Amniotic epithelial cell (primary cell): Measurements from ENCODE around the gene PRSS36.
"Not testable (repeated sequence)": the region's sequence is repeated elsewhere in the genome, so short reads cannot be mapped to it uniquely, and the experiment has no call there.

Source experiments
- DNase-seq: peaks from one replicate; pipeline ENCODE4 v3.0.0-alpha.2; 2010; ENCODE audit warnings: low read depth

The PRSS36 gene

GRCh38 chr16:31183432-31184428, 33.9 kb upstream of the PRSS36 start:
- no peak for DNase-seq

DNA sequence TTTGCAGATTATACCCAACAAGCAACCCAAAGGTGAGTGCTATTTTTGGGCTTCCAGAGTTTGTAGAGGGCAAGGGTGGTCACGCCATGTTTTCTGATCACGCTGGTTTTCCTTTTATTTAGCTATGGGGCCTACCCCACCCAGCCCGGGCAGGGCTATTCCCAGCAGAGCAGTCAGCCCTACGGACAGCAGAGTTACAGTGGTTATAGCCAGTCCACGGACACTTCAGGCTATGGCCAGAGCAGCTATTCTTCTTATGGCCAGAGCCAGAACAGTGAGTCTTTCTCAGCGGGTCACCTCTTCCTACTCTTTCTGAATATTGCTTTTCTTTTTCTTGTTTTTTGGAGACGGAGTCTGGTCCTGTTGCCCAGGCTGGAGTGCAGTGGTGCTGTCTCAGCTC, 32.5 kb upstream of the PRSS36 start:
- DNase-seq = no peak

- peak; percentile 48 for DNase-seq
Observed at GRCh38 chr16:31181102-31181830, 31.4 kb upstream of the PRSS36 start.

- peak; percentile 76 for DNase-seq
Observed at GRCh38 chr16:31179747-31180459, 30.0 kb upstream of the PRSS36 start, which contains the start of gene FUS. TSS of gene FUS (plus strand) at chr16:31180139. CDS start at chr16:31180215, 76 bp downstream.

- DNase-seq = no peak
Observed at GRCh38 chr16:31179219-31179746, 29.4 kb upstream of the PRSS36 start.

GRCh38 chr16:31177136-31177535, 27.3 kb upstream of the PRSS36 start:
- DNase-seq = peak; percentile 91

DNA sequence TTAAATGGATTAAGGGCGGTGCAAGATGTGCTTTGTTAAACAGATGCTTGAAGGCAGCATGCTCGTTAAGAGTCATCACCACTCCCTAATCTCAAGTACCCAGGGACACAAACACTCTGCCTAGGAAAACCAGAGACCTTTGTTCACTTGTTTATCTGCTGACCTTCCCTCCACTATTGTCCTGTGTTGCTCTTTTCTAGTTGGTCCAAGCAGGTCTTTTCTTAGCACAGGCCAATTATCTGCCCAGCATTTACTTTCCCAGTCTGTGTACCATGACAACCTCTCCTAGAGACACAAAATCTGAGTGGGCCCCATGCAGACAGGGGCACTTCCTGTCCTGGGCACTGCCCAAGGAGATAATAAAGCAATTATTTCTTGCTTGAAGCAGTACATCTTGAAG, 20.2 kb upstream of the PRSS36 start:
- not testable (repeated sequence) for DNase-seq

- no peak for DNase-seq
Observed at GRCh38 chr16:31168848-31169247, 19.0 kb upstream of the PRSS36 start.

GRCh38 chr16:31167315-31167714, 17.4 kb upstream of the PRSS36 start:
- no peak for DNase-seq

DNA sequence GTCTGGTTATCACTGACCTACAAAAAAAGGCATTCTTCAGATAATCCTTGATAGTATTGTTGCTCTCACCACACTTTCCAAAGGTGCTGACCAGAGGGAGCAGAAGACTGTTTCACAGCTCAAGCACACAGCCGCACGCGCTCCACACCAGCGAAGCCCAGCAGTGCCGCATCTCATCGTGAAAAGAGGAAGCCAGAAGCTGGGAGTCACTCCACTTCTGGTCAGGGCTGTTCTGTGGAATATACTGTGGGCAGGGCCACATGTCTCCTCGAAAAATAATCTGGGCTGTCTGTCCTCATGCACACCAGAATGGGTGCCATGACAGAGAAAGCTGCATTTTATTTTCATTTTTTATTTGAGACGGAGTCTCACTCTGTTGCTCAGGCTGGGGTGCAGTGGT, 7.3 kb upstream of the PRSS36 start:
- DNase-seq = no peak

DNA sequence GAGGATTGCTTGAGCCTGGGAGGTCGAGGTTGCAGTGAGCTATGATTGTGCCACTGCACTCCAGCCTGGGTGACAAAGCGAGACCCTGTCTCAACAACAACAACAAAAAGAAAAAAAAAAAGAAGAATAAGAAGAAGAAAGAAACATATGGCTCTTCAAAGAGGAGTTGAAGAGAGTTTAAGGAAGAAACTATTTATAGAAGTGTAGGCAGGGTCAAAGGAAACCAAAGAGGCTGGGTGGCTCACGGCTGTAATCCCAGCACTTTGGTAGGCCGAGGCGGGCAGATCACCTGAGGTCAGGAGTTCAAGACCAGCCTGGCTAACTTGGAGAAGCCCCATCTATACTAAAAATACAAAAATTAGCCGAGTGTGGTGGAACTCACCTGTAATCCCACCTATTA, 1.1 kb upstream of the PRSS36 start:
- not testable (repeated sequence) for DNase-seq

DNA sequence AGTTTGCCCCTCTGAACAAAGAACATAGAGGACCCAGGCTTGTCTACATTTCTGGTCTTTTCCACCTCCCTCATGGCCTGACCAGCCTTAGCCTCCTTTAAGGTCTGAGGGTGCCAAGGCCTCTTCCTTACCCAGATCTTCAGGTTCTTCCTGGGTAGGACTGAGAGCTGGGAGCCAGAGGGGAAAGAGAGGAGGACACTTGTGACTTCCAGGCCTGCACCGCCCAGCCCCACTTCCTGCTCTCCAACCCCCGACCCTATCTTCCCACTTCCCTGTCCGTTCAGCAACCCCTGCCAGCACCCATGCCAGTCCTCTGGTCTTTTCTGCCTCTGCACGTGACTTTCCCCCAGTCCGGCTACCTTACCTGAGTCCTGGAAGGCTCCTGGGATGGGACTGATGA, 534 bp downstream of the PRSS36 start:
- DNase-seq = no peak

GRCh38 chr16:31148896-31149295, 970 bp downstream of the PRSS36 start:
- DNase-seq = no peak

DNA sequence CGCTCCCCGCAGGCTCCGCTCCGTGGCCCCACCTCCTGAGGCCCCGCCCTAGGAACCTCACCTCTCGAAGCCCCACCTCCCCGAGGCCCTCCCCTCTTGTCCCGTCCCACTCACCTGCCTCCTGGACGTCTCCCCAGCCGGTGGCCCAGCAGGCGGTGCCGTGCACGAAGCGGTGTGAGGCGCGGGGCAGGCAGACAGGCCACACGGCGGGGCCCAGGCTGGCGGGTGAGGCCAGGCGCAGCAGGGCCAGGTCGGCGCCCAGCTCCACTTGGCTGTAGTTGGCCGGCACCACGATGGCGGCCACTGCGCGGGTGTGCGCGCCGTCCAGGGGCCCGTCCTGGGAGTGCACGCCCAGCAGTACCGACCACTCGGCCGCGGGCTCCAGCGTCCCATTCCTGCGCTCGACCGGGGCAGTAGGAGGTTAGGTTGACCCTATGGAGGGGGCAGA, 1.6 kb downstream of the PRSS36 start:
- no peak for DNase-seq

DNA sequence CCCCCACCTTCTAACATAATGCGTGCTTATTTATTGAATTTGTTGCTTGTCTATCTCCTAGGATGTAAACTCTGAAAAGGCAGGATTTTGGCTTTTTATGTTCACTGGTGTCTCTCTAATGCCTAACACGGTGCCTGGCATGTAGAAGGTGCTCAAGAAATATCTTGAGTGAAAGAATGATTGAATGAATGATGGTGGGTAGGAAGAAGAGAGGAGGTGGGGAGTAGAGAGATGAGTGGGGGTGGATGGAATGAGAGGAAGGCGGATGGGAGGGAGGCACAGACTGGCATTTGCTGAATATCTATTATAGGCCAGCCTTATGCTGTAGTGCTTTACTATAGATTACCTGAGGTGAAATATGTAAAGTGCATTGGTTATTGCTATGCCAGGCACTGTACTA, 2.3 kb downstream of the PRSS36 start:
- DNase-seq = no peak

GRCh38 chr16:31145398-31145990, 4.4 kb downstream of the PRSS36 start:
- DNase-seq = no peak

DNA sequence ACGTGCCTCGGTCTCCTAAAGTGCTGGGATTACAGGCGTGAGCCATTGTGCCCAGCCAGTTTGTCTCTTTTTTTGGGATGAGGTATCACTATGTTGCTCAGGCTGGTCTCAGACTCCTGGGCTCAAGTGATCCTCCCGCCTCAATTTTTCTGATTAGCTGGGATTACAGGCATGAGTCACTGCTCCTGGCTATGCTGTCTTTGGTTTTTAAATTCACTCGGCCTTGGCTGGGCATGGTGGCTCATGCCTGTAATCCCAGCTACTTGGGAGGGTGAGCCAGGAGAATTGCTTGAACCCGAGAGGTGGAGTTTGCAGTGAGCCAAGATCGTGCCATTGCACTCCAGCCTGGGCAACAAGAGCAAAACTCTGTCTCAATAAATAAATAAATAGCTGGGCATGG, 5.4 kb downstream of the PRSS36 start:
- peak; percentile 43 for DNase-seq

DNA sequence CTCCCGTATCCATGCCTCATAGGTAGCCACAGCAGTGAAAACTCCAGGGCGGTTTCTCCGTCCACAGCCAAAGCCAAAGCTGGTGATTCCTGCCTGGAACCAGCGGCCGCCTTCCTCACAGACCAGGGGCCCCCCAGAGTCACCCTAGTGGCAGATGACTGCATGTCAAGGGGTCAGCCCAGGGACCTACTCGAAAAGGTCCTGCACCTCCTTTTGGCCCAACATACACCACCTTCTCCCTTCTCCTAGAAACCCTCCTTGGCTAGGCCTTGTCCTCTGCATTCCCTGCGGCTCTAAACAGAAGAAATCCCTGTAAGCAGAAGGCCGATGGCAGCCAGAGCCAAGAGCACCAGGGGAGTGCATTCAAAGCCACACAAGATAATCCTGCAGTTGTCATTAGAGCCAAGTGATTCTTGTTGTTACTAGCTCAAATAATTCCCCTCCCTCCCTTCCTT, 6.1 kb downstream of the PRSS36 start:
- DNase-seq = no peak

DNA sequence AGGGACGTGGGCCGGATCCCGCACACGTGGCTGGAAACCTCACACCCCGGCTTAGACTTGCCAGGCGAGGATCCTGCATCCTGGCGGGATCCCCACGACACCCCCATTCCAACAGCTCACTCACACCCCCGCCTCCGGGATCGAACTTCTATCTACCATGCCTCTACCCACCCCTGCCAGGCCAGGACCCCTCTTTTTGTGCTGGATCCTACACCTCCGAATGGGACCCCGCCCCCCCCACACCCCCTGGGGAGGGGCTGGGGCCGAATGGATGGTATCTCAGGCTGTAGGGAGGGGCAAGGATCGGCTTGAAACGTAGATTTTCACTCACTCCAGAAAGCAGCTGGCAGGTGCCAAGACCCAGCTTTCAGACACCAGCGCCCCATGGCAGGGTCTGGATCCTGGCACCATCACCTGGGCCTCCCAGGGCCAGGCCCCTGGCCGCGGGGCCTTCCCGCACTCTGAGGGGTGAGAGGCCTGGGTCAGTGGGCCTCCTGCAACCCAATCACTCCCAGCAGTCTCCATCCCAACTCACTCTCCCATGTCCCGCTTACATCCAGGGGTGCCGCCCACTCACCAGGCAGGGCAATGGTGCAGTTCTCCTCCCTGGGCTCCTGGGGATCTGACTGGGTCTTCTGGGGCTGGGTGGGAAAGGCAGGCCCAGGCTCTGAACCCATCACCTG, 6.7 kb downstream of the PRSS36 start:
- no peak for DNase-seq

DNA sequence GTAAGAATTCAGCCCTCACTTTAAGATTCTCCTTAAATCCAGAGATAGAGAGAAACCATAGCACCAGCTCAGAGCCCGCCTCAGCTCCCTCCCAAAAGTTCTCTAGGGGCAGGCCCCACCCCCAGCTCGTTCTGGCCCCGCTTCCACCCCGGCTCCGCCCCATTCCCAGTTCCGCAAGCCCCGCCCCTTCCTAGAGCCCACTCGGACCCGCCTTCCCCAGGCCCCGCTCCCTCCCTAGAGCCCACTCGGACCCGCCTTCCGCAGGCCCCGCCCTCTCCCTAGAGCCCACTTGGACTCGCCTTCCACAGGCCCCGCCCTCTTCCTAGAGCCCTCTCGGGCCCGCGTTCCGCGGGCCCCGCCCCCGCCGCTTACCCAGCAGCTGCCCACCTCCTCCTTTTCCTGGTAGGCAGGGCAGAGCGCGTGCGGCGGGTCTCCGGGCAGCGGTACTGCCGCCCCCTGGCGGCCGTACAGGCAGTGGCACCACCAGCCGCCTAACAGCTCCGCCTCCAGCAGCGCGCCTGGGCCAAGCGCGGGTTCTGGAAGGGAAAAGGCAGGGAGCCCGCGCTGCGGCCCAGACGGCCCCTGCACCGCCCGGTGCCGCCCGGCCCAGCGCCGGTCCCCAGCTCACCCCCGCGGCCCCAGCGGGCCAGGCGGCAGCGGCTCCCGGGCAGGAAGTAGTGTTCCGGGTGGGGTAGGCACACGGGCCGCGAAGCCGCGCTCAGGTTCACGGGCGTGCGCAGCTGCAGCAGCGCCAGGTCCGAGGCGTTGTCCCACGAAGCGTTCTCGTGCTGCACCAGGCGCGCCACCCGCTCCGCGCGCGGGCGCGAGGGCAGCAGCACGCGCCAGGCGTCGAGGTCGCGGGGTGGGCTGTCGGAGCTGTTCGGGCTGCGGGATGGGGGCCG, 7.5 kb downstream of the PRSS36 start:
- DNase-seq = peak; percentile 96
